Stimulated activated CD8-positive, alpha-beta memory T cell treated with anti-CD3 and anti-CD28 coated beads, Interleukin-12 subunit alpha, Interleukin-12 subunit beta, amount 100 ng/mL, for 24 hours (primary cell): ENCODE measurements around the gene FAM185A.
"Not testable (repeated sequence)": the region's sequence is repeated elsewhere in the genome, so short reads cannot be mapped to it uniquely, and the experiment has no call there.

Experiments used
- DNase-seq: peaks from one replicate; pipeline ENCODE4 v3.0.0-alpha.2; 2020; ENCODE audit errors: extremely low read depth

FAM185A gene

DNA sequence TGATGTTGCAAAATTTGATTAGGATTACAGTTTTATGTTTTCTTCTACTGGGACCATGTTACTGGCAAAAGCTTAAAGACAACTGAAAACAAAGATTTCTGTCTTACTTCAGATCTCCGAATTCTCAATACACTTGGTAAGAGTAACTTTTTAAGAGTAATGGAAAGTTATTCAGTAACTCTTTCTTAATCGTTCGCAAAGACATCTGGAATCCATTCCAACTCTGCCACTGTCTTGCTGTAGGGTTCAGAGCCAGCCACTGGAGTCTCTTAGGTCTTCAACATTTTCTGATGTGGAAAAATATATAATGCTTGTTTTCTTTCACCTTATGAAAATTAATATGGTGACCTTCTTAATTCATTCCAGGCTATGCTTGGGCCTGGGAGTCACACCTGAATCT lies 29.9 kb downstream of the FAM185A start:
- DNase-seq: not testable (repeated sequence)

DNA sequence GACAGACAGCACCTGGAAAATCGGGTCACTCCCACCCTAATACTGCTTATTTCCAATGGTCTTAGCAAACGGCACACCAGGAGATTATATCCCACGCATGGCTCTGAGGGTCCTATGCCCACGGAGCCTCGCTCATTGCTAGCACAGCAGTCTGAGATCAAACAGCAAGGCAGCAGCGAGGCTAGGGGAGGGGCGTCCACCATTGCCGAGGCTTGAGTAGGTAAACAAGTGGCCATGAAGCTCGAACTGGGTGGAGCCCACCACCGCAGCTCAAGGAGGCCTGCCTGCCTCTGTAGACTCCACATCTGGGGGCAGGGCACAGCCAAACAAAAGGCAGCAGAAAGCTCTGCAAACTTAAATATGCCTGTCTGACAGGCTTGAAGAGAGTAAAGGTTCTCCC lies 32.1 kb downstream of the FAM185A start:
- not testable (repeated sequence) for DNase-seq

DNA sequence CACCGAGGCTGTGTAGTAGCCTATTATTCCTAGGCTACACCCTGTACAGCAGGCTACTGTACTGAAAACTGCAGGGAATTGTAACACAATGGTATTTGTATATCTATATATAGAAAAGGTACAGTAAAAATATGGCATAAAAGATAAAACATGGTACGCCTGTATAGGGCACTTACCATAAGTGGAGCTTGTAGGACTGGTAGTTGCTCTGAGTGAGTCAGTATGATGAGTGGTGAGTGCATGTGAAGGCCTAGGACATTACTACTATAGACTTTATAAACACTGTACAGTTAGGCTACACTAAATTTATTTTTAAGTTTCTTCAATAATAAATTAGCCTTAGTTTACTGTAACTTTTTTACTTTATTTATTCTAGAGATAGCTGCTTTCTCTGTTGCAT lies 40.0 kb downstream of the FAM185A start:
- not testable (repeated sequence) for DNase-seq

DNA sequence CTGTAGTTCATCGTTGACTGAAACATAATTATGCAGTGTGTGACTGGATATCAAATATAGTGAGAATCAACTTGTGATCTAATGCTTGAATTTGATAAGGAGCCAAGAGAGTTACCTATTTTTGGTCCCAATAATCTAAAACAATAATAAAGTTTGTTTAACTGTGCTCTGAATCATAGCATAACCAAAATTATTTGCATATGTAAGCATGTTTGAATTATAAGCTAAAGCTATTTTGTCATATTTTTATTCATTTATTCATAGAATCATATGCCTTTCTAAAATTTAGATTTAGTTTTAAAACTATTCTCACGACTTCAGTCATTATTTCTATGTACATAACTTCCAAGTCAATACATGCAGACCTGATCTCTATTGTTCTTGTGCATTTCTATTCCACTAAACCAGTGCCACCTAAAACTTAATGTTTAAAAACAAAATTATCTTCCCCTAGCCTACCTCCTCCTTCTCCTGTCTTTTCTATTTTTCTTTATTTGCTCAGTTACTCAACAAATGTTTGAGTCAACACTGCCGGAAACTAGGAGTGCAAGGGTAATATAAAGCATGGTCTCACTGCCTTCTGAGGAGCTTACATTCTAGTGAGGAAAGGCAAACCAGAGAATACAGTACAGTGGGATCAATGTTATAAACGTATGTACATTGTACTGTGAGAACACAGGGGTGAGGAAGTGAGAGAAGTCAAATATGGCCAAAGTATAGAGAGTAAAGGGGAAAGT lies 41.7 kb downstream of the FAM185A start:
- DNase-seq: not testable (repeated sequence)

DNA sequence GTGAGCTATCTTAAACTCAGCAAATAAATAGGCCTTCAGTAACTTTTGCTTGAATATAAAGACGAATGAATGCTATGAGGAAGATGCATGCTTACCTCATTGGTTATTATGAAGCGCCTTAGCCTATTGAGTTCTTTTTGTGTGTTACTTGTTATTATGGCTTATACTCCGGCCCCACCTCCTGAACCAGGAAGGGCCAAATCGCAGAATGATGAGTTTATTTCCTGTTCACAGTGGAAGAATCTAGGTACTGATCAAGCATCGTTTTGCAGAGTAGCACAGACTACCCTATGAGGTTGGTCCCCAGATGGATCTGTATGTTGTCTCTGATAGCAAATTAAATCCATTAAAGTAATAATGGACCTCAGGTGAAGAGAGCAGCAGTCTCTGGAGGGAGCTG lies 42.6 kb downstream of the FAM185A start:
- not testable (repeated sequence) for DNase-seq

DNA sequence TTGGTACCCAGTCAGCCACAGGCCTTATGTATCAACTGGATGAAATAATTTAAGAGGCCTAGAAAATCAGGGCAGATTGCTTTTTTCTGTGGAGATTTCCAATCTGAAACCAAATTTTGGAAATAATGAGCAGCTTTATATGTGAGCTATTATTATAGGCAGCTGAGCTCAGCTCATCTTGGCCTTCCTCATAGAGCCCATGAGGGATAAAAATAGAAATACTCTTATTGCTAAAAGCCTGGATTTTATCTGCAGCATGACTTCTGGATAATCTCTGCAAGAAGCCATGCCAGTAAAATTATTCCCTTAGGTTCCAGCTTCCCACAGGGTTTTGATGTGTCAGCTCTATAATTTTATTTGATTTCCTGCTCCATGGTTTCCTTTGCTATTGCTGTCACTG lies 43.0 kb downstream of the FAM185A start:
- not testable (repeated sequence) for DNase-seq

DNA sequence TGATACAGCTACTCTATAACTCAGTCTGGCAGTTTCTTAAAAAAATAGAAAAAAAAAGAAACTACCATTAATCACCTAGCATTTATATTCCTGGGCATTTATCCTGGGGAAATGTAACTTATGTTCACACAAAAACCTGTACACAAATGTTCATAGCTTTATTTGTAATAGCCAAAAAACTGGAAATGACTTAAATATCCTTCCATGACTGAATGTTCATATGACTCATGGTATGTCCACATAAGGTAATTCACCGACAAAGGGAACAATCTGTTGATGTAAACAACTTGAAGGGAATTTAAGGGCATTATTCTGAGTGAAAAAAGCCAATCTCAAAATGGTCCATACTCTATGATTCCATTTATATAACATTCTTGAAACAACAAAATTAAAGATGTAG lies 45.8 kb downstream of the FAM185A start:
- DNase-seq: not testable (repeated sequence)

DNA sequence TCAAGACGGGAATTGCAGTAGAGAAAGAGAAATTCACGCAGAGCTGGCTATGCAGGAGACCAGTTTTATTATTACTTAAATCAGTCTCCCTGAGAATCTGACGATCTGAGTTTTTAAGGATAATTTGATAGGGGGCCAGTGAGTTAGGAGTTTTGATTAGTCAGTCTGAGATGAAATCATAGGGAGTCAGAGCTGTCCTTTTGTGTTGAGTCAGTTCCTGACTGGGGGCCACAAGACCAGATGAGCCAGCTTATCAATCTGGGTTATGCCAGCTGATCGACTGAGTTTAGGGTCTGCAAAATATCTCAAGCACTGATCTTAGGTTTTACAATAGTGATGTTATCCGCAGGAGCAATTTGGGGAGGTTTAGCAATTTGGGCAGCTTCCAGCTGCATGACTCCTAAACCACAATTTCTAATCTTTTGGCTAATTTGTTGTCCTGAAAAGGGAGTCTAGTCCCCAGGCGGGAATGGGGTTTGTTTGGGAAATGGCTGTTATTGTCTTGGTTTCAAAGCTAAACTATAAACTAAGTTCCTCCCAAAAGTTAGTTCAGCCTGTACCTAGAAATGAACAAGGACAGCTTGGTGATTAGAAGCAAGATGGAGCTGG lies 47.3 kb downstream of the FAM185A start:
- DNase-seq: not testable (repeated sequence)

DNA sequence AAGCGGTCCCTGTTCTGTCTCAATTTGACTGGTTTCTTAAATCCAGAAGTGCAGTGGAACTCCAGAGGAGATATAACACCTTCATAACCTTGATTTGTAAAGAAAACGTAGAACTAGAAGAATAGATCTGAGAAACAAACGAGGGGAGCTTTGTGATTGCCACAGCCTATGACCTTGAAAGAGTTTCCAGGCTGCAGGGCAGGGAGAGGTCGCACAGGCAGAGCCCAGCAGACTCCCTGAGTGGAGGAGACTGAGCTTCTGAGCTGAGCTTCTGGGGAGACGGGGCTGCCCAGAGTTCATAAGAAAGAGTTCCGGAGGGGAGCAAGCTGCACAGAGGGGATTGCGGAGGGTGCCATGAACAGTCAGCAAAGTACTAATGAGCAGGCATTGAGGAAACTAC lies 57.8 kb downstream of the FAM185A start:
- DNase-seq: no peak

DNA sequence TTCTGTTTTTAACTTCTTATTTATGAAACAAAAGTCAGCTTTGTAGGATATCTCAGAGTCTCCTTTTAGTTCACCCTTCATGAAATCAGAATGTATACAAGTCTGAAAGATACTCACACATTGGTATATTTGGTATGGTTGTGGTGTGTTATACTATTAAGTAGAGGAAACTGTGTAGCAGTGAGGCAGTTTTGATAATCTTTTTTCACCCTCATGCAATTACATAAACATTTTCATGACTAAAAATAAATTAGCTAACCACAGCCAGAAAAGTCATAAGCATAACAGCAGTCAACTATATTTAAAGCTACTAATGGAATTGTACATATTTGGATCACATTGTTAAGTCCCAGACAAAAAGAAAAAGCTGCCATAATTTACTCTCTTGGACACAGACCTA lies 62.1 kb downstream of the FAM185A start:
- no peak for DNase-seq

DNA sequence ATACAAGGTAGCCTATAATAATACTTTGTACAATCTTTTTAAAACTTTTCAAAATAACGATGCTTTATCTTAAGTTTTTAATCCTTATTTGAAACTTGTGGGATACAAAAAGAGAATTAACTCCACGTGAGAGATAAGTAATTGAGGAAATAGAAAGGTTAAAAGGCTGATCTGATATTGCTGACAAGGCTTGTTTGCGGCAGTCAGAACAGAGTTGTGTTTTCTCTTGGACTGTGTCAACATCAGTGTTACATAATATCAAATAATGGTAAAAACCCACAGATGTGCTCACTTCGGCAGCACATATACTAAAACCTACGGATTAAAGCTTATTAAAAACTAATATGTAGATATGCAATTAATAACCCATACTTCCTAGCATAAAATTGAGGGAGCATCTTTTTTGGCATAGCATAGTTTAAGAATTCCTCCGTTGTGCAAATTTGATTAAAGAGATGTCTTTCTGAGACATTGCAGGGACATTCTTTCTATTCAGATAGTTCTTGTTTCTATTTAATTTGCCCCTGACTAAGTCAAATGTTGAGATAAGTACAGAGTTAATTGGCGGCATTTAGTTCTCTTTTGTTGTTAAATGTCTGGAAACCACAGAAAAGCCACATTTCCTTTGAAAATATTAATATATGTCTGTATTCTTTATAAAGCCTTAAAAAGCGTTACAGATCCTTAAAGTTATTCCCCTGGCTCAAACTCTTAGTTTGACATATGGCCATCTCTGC lies 63.3 kb downstream of the FAM185A start:
- no peak for DNase-seq

DNA sequence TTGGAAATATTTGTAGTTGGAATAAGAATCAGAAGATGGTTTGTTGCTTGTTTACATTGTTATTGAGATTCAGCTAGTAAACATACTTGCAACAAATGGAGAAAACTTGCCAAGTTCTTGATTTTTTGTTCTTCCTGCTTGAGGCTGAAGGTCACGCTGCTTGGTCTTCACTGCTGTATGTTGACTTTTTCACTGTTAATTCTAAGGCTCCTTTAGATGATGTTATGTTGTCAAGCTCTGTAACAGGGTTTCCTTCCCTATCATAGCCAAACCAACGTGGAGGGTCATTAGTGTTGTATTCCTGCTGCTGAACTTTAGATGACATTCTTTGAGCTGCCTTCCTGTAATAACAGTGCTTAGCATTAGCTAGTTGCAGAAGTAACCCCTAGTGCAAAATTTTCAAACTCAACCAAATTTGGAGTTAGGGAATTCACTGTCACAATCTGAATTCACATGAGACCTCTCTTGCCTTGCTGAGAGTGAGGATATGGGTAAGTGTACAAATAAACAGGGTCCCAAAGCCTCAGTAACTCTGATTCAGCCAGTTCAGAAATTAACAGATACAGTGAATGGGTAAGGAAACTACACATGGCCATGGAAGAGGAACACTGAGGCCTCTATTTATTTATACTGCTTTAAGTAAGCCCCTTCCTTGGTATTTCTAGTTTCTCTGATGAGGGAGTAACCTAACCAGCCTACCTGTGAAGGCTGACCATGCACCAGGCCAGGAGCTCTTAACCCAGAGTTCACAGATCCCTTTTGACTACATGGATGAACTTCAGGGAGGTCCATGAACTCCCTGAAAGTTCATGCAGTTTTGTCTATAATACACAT lies 64.6 kb downstream of the FAM185A start:
- DNase-seq: no peak

DNA sequence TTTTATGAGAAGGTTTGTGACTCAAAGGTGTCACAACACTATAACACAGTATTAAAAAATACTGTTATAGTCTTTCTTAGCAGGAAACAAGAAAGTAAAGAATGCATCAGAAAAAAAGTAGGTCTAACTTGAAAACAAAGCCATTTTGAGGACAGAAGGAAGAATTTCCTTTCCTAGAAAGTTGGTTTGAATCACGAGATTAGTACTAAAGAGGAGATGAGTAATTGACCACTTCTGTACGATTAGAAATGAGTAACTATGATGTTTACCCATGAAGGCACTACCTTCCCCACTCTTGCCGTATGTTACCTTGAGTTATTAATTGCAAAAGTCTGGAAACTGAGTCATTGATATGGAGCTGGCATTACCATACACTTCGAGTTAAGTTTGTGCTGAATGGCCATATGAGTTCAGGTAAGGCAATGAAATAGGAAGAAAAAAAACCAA lies 65.2 kb downstream of the FAM185A start:
- DNase-seq: no peak

DNA sequence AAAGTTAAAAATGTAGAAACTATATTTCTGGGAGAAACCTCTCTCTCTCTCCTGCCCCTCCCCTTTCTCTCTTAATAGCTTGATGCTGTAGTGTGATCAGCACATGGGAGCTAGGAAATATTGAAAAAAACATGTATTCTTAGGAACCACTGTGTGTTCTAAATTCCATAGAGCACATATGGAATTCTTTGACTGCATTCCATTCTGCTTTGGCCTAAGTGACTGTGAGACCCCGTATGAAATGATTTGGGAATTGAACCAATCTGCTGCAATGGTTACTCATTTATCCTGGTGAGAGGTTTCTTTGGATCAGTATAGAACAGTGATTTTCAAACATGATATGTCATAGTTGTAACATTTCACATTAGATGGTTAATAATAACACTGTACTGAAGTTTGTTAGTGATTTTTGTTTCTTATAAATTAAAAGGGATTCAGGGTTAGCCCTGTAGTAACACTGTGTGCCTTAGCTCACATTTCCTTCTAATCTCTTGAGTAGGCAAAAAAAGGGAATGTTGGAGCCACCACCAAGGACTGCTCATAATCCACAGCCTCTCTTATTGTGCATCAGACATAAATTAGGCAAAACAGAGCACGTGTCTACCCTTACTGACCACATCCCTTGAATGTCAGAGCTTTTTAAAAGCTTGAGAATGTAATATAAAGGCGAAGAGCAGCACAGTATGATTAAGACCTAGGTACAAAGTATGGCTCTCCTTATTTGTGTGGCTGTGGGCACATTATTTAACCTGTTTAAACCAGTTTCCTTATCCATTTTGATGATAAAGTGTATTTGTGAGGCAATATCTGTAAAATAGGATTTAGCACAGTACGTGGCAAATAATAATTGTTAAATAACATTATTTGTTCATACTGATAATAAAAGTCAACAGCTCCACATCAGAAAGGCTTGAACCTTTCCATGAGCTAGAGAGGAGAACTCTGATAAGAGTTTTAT lies 69.1 kb downstream of the FAM185A start:
- DNase-seq: no peak

DNA sequence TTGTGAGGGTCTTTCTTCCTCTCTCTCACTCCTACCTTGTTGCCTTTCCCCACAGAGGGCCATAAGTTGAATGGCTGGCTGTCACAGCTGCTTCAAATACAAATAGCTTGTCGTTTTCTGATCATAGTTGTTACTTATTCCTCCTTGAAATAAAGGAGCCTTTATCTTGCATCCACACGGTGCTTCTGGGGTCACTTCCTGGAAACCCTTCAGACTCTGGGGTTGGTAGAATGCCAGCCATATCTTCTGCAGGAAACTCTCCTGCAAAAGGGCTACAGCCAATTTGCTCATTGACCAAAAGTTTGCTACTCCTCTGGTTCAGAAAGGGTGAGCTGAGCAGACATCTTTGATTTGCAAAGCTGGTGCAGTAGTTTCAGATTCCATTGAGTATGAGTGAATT lies 70.4 kb downstream of the FAM185A start:
- DNase-seq: no peak

DNA sequence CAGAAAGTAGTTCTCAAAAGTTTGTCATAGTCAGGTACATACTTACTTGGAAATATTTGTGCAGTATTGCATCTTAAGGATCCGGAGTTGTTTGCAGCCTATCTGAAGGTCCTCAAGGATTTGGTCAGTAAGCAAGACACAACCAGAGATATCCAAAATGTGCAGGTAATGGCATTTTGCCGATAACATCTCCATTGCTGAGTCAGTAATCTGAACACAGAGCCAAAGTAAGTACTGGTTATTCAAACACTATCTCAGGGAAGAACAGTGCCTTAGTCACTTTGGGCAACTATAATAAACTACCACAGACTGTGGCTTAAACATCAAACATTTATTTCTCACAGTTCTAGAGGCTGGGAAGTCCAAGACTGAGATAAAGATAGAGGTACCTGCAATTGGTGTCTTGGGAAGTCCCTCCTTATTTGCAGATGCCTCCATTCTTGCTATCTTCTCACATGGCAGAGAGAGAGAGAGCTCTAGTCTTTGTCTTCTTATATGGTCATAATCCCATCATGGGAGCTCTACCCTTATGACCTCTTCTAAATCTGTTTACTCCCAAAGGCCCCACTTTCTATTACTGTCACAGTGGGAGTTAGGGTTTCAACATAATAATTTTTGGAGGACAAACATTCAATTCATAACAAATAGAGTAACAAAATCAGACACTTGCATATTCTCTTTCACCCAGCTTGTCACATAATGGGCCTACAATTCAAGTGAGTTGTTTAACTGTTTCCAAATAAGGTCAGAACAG lies 73.4 kb downstream of the FAM185A start:
- DNase-seq: no peak

DNA sequence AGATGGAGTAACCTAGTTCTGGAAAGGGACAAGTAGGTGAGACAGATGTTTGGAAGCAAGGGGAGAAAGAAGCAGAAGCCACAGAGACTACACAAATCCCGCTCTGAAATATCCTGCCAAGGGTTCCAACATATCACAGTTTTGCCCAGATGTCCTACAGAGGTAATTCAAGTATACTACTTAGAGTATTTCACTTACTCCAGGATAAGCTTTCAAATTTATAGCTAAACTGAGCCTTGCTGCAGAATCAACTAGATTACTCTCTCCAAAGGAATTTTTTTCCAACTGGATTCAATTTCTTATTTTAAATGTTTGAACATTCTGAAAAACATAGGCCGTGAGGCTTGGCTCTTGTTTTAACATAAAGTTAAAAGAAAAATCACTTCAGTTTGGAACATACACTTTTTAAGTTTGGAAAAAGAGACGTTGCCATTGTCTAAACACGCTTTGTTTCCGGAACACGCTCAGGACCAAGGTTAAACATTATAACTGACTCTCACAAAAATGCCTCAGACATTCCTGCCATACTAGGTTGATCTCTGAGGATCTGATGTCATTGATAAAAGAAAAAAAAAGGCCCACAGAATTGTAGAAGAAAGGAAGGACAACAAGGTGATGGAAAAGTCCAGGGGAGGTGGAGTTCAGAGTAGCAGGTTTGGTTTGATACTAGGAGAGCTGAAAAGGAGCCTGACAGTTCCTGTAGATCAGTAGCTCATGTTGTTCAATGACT lies 74.8 kb downstream of the FAM185A start:
- no peak for DNase-seq

DNA sequence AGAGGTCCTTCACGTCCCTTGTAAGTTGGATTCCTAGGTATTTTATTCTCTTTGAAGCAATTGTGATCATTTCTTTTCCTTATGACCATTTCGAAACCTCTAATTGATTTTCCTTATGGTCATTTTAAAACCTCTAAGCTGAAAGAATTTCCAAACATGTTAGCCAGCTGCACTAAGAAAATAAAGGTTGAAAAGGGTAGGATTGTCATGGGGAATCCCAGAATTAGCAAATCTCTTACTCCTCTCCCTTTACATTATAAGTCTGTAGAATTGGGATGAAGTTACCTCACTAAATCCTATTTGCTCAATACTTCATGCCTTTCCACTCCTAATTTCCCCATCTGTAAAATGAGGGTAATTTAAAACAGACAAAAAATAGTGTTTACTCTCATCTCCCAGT lies 79.5 kb downstream of the FAM185A start:
- DNase-seq: no peak

DNA sequence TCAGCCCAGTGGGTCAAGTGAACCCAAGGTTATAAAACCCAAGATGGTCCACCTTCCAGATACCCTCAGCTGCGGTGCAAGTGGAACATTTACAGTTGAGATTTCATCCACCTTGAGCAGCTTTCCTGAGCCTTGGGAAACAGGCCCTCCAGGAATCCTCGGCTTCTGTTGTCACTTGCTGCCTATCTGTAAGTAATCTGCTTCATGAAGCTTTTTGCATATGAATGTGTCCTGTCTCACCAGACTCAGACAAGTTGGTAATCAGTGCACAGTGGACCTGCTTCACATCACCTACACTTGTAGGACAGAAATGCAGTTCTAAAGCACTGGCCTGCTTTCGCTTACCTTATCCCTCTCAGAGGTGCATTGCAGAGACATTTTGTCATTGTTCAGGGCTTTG lies 80.3 kb downstream of the FAM185A start:
- DNase-seq: no peak
